ENCODE data around the gene MYO7A. TPM values are rescaled to one million over a fixed set of nuclear protein-coding genes. Genes with fewer than 3 reads are reported as not detected.
A peak's percentile ranks its signal among the peaks of the same experiment; 100 is the strongest.

The MYO7A gene
- total and polyA plus RNA-seq, 2 of the 8 experiments (the other 6 are each of a cell fraction or from before 2014, with no cell fraction given): 1.5 to 1.9 TPM

GRCh38 chr11:77130763-77131513 is 2.9 kb downstream of the MYO7A start:
- no peak overlapping the region for H4K5ac ChIP-seq (ENCODE audit: insufficient read length, low read depth, low read length)
- H3K36me3 ChIP-seq (ENCODE audit: control insufficient read depth in 2 of 4, insufficient read depth in 4 of 4, low read length in 3 of 4): no peaks in the 10 kb centered on the region
- no peaks in the 10 kb centered on the region for H3K79me2 ChIP-seq (ENCODE audit: control insufficient read depth in 1 of 2, insufficient read depth in 2 of 2, low read length in 2 of 2)
- no peak overlapping the region for H3K27ac ChIP-seq (ENCODE audit: low read depth, low read length)
- H3K56ac ChIP-seq (replicated peaks; ENCODE audit: insufficient read length, low read depth, low read length): no peak overlapping the region
- no peak overlapping the region for H3K23ac ChIP-seq (ENCODE audit: insufficient read length)
- H2BK20ac ChIP-seq (ENCODE audit: low read length): no peak overlapping the region
- no peaks in the 10 kb centered on the region for H3K79me1 ChIP-seq (ENCODE audit: low read depth, low read length)
- DNase-seq (ENCODE audit: low read depth in 1 of 2, low spot score in 2 of 2) (no peak), FAIRE-seq (no peak)
- no peak overlapping the region for H2BK15ac ChIP-seq (ENCODE audit: low read length)
- H2BK120ac ChIP-seq (replicated peaks; ENCODE audit: low read depth, low read length): no peak overlapping the region
- CTCF ChIA-PET (ENCODE audit: partially characterized antibody): interaction anchor here (0.7 to 13.9 kb wide), 14 partner anchors 9 to 94 kb away, joined by 3 to 248 read pairs (median 4); no protein-coding TSS in a partner anchor
- peaks cover 4 to 15% (median 9%) of the 10 kb centered on the region in 4 experiments for H3K4me1 ChIP-seq (replicated peaks in 1 of 4; ENCODE audit: control insufficient read depth in 3 of 4, insufficient read depth in 4 of 4, low read length in 3 of 4)
- H3K4me3 ChIP-seq (ENCODE audit: extremely low read depth in 1 of 4, insufficient read depth in 2 of 4, low read depth in 3 of 4, low read length in 4 of 4): no peak overlapping the region
- H3K4ac ChIP-seq (replicated peaks; ENCODE audit: insufficient read length, low read depth, low read length): no peak overlapping the region
- H3K27me3 ChIP-seq (replicated peaks in 1 of 4; ENCODE audit: control insufficient read depth in 3 of 4, extremely low read depth in 1 of 4, insufficient read depth in 3 of 4, low read length in 3 of 4): peaks cover 0 to 2% (median 0%) of the 10 kb centered on the region in 4 experiments; a peak in 2 of 7 replicates
- TF ChIP-seq KDM1A (IDR thresholded peaks at IDR 0.05; ENCODE audit: borderline replicate concordance, low read length) (no peak), CEBPB (IDR thresholded peaks at IDR 0.05; ENCODE audit: low read depth, low read length) (no peak), SP2 (IDR thresholded peaks at IDR 0.05; ENCODE audit: low read length) (no peak), USF2 (IDR thresholded peaks at IDR 0.05; ENCODE audit: low read length) (no peak), KDM5A (IDR thresholded peaks at IDR 0.05; ENCODE audit: low read length) (no peak), EZH2 (IDR thresholded peaks at IDR 0.05; ENCODE audit: low read depth, low read length, severe bottlenecking) (no peak)
- 0 out of 2 replicates have a peak overlapping the region, but pooled peaks have one; percentile 17 for H2BK12ac ChIP-seq (ENCODE audit: low read depth, low read length)
- H3K9me3 ChIP-seq (ENCODE audit: insufficient read depth in 2 of 2, low read depth in 1 of 2, low read length in 1 of 2): no peaks in the 10 kb centered on the region
- no peak overlapping the region for H3K9ac ChIP-seq (replicated peaks in 1 of 4; ENCODE audit: extremely low read depth in 1 of 4, low read depth in 3 of 4, low read length in 3 of 4)
- H2AK5ac ChIP-seq (ENCODE audit: low read depth, low read length): no peak overlapping the region
- no peak overlapping the region for H3K4me2 ChIP-seq (ENCODE audit: insufficient read depth in 1 of 2, low read depth in 2 of 2, low read length in 2 of 2)
- H4K91ac ChIP-seq (replicated peaks; ENCODE audit: insufficient read length, low read length): no peak overlapping the region
- no peak overlapping the region; the same call in 1 of the 2 replicates for H2BK5ac ChIP-seq (ENCODE audit: low read depth, low read length)
- 88% methylated on average over 9 of the region's 9 CpGs; no CpG with 5 or more reads in 1 of the 2 experiments for WGBS, 2 experiments (ENCODE audit: extremely low coverage in 1 of 2, insufficient coverage in 1 of 2, insufficient read length in 1 of 2, insufficient replicate concordance in 2 of 2, low coverage in 1 of 2, low lambda C conversion rate in 2 of 2, missing lambda C conversion rate in 1 of 2)
- POLR2A ChIA-PET (ENCODE audit: partially characterized antibody): interaction anchor here (0.6 to 1.2 kb wide), 3 partner anchors 19 to 496 kb away, joined by 3 to 4 read pairs (median 3); no protein-coding TSS in a partner anchor
- H3K14ac ChIP-seq (ENCODE audit: insufficient read length): no peak overlapping the region
- H4K20me1 ChIP-seq (replicated peaks in 1 of 2; ENCODE audit: control insufficient read depth in 1 of 2, insufficient read depth in 2 of 2, low read length in 2 of 2): no peaks in the 10 kb centered on the region
- no peak overlapping the region for H2AFZ ChIP-seq (ENCODE audit: low read length)
- H3K18ac ChIP-seq (ENCODE audit: extremely low read depth, low read length): no peak overlapping the region; the same call in none of the 2 replicates
- H4K8ac ChIP-seq (ENCODE audit: extremely low read depth, insufficient read depth, low read length): no peak overlapping the region
- peaks cover 6% of the 10 kb centered on the region; the same call in 1 of the 2 replicates for H3K23me2 ChIP-seq (ENCODE audit: low read depth, low read length)
